Esophagus mucosa (tissue), 1 donor: Measurements from ENCODE around the gene SEMA5A. TPM values are rescaled to one million over a fixed set of nuclear protein-coding genes. Genes with fewer than 3 reads are reported as not detected.

Experiments
- ATAC-seq: fragments of 200-7000 bp; cut with Tn5 transposase; one replicate; pipeline ENCODE4 v1.9.1; 2020
- total RNA-seq: library from RNA; stranded (reverse); gene quantifications from one replicate; pipeline ENCODE4 v1.2.4, GENCODE V29; 2023
- donor health status: DM: yes; HTN: yes; CAD: no.

SEMA5A gene
- total RNA-seq, 1 donor from 2014 or later: 5.5 TPM

GRCh38 chr5:9512457-9512856, 33.4 kb downstream of the SEMA5A start:
- no peak for ATAC-seq

- ATAC-seq: no peak
These were observed 37.9 kb downstream of the SEMA5A start for GRCh38 chr5:9507974-9508373.

- no peak for ATAC-seq
These were observed 40.6 kb downstream of the SEMA5A start for GRCh38 chr5:9505225-9505624.

GRCh38 chr5:9502864-9503263, 43.0 kb downstream of the SEMA5A start:
- ATAC-seq: no peak

- no peak for ATAC-seq
These were observed 43.6 kb downstream of the SEMA5A start for GRCh38 chr5:9502050-9502834.

- no peak for ATAC-seq
These were observed 45.2 kb downstream of the SEMA5A start for GRCh38 chr5:9500625-9501024.

- no peak for ATAC-seq
These were observed 45.7 kb downstream of the SEMA5A start for GRCh38 chr5:9500193-9500592.

- no peak for ATAC-seq
These were observed 46.4 kb downstream of the SEMA5A start for GRCh38 chr5:9499498-9499876.

GRCh38 chr5:9498541-9499497, 47.1 kb downstream of the SEMA5A start:
- ATAC-seq: peak; percentile 69

- no peak for ATAC-seq
These were observed 48.5 kb downstream of the SEMA5A start for GRCh38 chr5:9497347-9497746.

- ATAC-seq: no peak
These were observed 49.1 kb downstream of the SEMA5A start for GRCh38 chr5:9496801-9497200.

GRCh38 chr5:9495121-9495520, 50.8 kb downstream of the SEMA5A start:
- no peak for ATAC-seq

- no peak for ATAC-seq
These were observed 51.6 kb downstream of the SEMA5A start for GRCh38 chr5:9494301-9494700.

GRCh38 chr5:9490494-9491097, 55.3 kb downstream of the SEMA5A start:
- ATAC-seq: no peak

GRCh38 chr5:9483779-9484178, 62.1 kb downstream of the SEMA5A start:
- ATAC-seq: no peak

- ATAC-seq: no peak
These were observed 62.6 kb downstream of the SEMA5A start for GRCh38 chr5:9483243-9483642.

GRCh38 chr5:9482381-9482780, 63.5 kb downstream of the SEMA5A start:
- ATAC-seq: no peak

GRCh38 chr5:9480499-9480898, 65.4 kb downstream of the SEMA5A start:
- ATAC-seq: no peak

GRCh38 chr5:9479990-9480389, 65.9 kb downstream of the SEMA5A start:
- no peak for ATAC-seq

- no peak for ATAC-seq
These were observed 66.5 kb downstream of the SEMA5A start for GRCh38 chr5:9479361-9479760.

GRCh38 chr5:9477537-9477936, 68.3 kb downstream of the SEMA5A start:
- ATAC-seq: no peak

- ATAC-seq: no peak
These were observed 71.5 kb downstream of the SEMA5A start for GRCh38 chr5:9474219-9475002.
